ENCODE measurements around the gene FHAD1. TPM values are rescaled to one million over a fixed set of nuclear protein-coding genes. Genes with fewer than 3 reads are reported as not detected.

The FHAD1 gene
- total RNA-seq, 2 donors from 2014 or later = 0.27 to 6.5 TPM

GRCh38 chr1:15399710-15400109 is 152.7 kb downstream of the FHAD1 start:
- no peak for DNase-seq (ENCODE audit: low spot score)
- whole genome bisulfite sequencing = 79% methylated on average over 2 of the region's 2 CpGs

DNA sequence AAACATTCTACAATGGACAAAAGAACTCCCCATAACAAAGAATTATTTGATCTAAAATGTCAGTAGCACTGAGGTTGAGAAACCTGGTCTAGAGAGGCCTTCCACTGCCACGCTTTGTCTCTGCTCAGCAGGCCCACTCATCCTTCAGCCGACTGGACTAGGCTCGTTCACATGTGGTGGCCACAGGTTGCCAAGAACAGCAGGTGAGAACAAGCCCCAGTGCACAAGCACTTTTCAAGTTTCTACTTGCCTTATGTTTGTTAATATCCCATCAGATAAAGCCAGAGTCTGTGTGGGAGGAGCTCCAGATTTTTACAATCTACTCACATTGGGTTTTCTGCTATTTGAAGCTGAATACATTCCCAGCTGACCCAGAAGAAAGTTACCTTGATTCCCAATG is 153.6 kb downstream of the FHAD1 start:
- H3K36me3 ChIP-seq = no peaks in the 10 kb centered on the region
- H3K27me3 ChIP-seq (replicated peaks; ENCODE audit: insufficient read depth) = no peaks in the 10 kb centered on the region
- no peaks in the 10 kb centered on the region for H3K4me1 ChIP-seq (replicated peaks)
- H3K4me3 ChIP-seq = no peak overlapping the region
- intact Hi-C loops (cut with DNase I) = no loop called here
- DNase-seq (ENCODE audit: low spot score) = peak; percentile 83
- TF ChIP-seq POLR2AphosphoS5 (IDR thresholded peaks at IDR 0.05) (peak; percentile 89), POLR2A (IDR thresholded peaks at IDR 0.05) (no peak)
- WGBS = 54% methylated on average over 3 of the region's 3 CpGs
- peak overlapping the region; percentile 1 to 25 for H3K27ac ChIP-seq
- no peaks in the 10 kb centered on the region for H3K9me3 ChIP-seq

More at GRCh38 chr1:15399710-15400109, 152.7 kb downstream of the FHAD1 start:
- intact Hi-C loops (cut with DNase I) = no loop called here
- no peaks in the 10 kb centered on the region for H3K27me3 ChIP-seq (replicated peaks; ENCODE audit: insufficient read depth)
- TF ChIP-seq POLR2A (IDR thresholded peaks at IDR 0.05) (no peak), POLR2AphosphoS5 (IDR thresholded peaks at IDR 0.05) (no peak)
- TF ChIP-seq, protein P1, sequence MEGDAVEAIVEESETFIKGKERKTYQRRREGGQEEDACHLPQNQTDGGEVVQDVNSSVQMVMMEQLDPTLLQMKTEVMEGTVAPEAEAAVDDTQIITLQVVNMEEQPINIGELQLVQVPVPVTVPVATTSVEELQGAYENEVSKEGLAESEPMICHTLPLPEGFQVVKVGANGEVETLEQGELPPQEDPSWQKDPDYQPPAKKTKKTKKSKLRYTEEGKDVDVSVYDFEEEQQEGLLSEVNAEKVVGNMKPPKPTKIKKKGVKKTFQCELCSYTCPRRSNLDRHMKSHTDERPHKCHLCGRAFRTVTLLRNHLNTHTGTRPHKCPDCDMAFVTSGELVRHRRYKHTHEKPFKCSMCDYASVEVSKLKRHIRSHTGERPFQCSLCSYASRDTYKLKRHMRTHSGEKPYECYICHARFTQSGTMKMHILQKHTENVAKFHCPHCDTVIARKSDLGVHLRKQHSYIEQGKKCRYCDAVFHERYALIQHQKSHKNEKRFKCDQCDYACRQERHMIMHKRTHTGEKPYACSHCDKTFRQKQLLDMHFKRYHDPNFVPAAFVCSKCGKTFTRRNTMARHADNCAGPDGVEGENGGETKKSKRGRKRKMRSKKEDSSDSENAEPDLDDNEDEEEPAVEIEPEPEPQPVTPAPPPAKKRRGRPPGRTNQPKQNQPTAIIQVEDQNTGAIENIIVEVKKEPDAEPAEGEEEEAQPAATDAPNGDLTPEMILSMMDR (IDR thresholded peaks at IDR 0.05) = no peak
- no peak overlapping the region for H3K27ac ChIP-seq
- H3K4me1 ChIP-seq (replicated peaks) = peaks cover 1% of the 10 kb centered on the region
- H3K4me3 ChIP-seq = no peak overlapping the region
- H3K9me3 ChIP-seq = no peaks in the 10 kb centered on the region
- no peaks in the 10 kb centered on the region for H3K36me3 ChIP-seq

- H3K4me1 ChIP-seq (replicated peaks) = no peaks in the 10 kb centered on the region
- no peaks in the 10 kb centered on the region for H3K36me3 ChIP-seq
- no peaks in the 10 kb centered on the region for H3K9me3 ChIP-seq
- no peak for TF ChIP-seq POLR2AphosphoS5 (IDR thresholded peaks at IDR 0.05)
- no peak for TF ChIP-seq POLR2A (IDR thresholded peaks at IDR 0.05)
- TF ChIP-seq, protein P1 (IDR thresholded peaks at IDR 0.05) = no peak
- H3K27me3 ChIP-seq (replicated peaks; ENCODE audit: insufficient read depth) = no peaks in the 10 kb centered on the region
- peak overlapping the region; percentile 1 to 25 for H3K27ac ChIP-seq
- 75% methylated on average over 7 of the region's 7 CpGs for WGBS
- no peak for DNase-seq (ENCODE audit: low spot score)
- H3K4me3 ChIP-seq = no peak overlapping the region
- intact Hi-C loops (cut with DNase I) = no loop called here
Observed at GRCh38 chr1:15401391-15402055, 154.5 kb downstream of the FHAD1 start.

GRCh38 chr1:15402809-15403450 is 155.9 kb downstream of the FHAD1 start:
- Histone ChIP-seq H3K9me3 (no peaks in the 10 kb centered on the region), H3K36me3 (no peaks in the 10 kb centered on the region), H3K4me1 (replicated peaks) (no peaks in the 10 kb centered on the region), H3K27ac (no peak overlapping the region), H3K4me3 (no peak overlapping the region), H3K27me3 (replicated peaks; ENCODE audit: insufficient read depth) (no peaks in the 10 kb centered on the region)
- 96% methylated on average over 5 of the region's 5 CpGs for WGBS
- no peak for TF ChIP-seq POLR2AphosphoS5 (IDR thresholded peaks at IDR 0.05)
- TF ChIP-seq POLR2A (IDR thresholded peaks at IDR 0.05) = no peak
- TF ChIP-seq, protein P1 (IDR thresholded peaks at IDR 0.05) = no peak
- intact Hi-C loops (cut with DNase I) = no loop called here
- no peak for DNase-seq (ENCODE audit: low spot score)

DNA sequence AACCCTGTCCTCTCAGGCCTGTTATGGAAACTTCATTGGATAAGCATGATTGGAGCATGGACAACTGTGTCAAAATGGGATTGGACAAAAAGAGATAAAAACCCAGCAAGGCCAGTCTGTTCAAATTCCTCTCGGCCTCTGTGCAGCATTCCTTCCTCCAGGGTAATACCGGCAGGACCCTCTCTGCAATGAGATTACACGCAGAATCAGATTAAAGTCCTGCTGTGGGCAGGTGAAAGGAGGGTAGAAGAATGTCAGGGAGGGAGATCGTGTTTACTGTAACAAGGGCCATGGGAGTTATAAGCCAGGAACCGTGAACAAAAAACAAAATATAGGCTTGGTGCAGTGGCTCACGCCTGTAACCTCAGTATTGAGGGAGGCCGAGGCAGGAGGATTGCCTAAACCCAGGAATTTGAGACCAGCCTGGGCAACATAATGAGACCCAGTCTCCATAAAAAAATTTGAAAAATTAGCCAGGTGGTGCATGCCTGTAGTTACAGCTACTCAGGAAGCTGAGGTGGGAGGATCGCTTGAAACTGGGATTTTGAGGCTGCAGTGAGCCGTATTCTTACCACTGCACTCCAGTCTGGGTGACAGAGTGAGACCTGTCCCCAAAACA is 157.0 kb downstream of the FHAD1 start:
- WGBS = 95% methylated on average over 9 of the region's 9 CpGs
- Histone ChIP-seq H3K9me3 (no peaks in the 10 kb centered on the region), H3K4me3 (no peak overlapping the region), H3K36me3 (no peaks in the 10 kb centered on the region), H3K4me1 (replicated peaks) (no peaks in the 10 kb centered on the region), H3K27me3 (replicated peaks; ENCODE audit: insufficient read depth) (no peaks in the 10 kb centered on the region), H3K27ac (no peak overlapping the region)
- TF ChIP-seq POLR2AphosphoS5 (IDR thresholded peaks at IDR 0.05) = no peak
- TF ChIP-seq, protein P1 (IDR thresholded peaks at IDR 0.05) = no peak
- no peak for TF ChIP-seq POLR2A (IDR thresholded peaks at IDR 0.05)
- intact Hi-C loops (cut with DNase I) = no loop called here
- no peak for DNase-seq (ENCODE audit: low spot score)

Data from prostate gland (tissue), 2 donors.